TTC549 (cell line): ENCODE measurements around the gene CLDND2.
"Not testable (repeated sequence)": the region's sequence is repeated elsewhere in the genome, so short reads cannot be mapped to it uniquely, and the experiment has no call there.

ENCODE experiments used
- FAIRE-seq: peaks from 2 replicates; lab custom pipeline; 2012; peaks lifted over from hg19 to GRCh38; lab: Jason Lieb, UNC

CLDND2 gene, protein sequence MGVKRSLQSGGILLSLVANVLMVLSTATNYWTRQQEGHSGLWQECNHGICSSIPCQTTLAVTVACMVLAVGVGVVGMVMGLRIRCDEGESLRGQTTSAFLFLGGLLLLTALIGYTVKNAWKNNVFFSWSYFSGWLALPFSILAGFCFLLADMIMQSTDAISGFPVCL

DNA sequence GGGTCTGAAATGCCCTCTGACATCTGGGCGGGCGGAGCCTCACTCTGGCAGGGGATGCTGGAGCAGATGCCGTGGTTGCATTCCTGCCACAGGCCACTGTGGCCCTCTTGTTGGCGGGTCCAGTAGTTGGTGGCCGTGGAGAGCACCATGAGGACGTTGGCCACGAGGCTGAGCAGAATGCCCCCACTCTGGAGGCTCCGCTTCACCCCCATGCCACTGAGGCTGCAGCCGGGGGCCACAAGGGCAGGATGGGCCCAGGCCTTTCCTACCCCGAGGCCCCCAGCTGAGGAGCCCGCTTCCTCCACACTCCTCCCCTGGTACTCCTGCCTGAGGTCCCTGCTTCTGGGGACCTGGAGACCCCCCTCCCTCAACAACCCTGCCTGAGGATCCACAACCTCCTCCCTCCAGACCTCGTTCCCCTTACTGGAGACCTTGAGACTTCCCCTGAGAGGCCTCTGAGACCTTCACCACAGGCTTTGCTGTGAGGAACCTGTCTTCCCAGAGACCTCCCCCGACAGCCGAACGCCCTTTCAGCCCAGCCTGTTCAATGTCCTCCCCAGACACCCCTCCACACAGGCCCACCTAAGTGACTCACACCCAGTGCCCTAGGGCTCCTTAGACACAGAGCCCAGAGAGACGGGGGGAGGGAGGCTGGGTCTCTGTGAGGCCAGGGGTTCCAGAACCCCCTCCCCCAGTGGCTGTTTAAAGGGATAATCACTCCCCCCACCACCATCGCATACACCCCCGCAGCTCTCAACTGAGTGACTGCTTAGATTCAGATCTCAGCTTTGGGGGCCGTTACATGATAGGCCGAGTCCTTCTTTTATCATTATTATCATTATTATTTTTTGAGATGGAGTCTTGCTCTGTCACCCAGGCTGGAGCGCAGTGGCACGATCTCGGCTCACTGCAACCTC, at the start of gene CLDND2:
TSS of gene CLDND2 (minus strand) at position 638 of the 917 bp plus-strand sequence. CDS start at position 212, 426 bp downstream.
- no peak for FAIRE-seq

DNA sequence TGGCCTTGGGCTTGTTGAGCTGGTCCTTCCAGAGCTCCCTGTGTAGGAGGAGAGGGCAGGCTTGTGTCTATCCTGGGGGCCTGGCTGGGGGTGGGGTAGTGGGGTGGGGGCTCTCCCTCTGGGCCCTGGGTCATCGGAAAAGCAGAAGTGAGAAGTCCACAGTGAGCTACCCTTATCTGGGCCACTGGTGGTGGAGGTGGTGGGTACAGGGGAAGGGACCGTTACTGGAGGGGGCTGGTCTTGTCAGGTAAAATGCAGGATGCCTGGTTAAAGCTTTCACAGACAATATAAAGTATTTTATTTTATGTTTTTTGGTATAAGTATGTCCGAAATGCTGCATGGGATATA, 49.0 kb upstream of the CLDND2 start:
- no peak for FAIRE-seq

DNA sequence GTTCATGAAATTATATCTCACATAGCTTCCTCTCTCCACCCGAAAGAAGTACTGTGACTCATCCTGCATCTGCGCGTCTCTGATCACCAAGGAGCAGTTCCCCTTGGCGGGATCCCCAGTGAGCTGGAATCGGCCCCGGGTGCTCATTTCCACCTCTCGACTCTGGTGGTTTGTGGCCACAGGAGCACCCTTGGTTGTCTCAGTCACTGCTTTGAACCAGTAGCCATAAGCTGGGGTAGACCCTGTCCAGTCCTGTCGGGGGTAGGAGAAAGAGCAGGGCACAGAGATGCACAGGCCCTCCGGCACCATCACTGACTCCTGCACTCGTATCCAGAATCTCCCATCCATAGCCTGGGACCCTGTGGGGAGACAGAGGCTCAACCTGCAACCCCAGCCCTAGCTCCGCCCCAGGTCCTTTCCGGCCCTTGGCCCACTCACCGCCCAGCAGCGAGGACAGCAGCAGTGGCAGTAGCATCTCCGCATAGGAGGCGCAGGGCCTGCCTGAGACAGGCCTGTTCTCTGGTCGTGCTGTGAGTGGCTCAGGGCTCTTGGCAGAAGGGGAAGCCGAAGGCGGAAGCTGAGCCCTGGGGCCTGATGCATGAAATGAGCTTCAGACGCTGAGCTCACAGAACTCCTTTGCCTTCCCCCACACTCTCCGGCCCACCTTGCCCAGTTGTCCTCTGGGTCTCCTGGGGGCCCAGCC, 48.5 kb upstream of the CLDND2 start, which contains the start of gene SIGLEC10:
TSS of gene SIGLEC10 (minus strand) at position 536 of the 703 bp plus-strand sequence. CDS start at position 475, 61 bp downstream.
- no peak for FAIRE-seq

DNA sequence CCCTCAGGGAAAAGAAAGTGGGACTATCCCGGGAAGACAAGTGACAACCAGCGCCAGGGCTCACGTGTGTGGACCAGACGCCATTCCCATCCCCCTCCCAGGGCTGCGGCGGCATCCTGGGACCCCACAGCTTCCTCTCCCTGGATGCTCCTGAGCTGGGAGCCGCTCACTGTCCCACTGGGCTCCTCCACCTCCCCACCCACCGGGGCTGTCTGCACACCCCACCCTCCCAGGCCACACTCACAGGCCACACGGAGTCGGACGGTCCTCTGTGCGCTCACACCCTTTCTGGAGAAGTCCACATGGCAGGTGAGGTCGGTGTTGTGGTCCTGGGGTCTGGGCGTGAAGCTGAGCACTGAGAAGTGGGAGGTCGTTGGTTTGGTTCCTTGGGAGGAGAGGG, 47.6 kb upstream of the CLDND2 start:
- not testable (repeated sequence) for FAIRE-seq

DNA sequence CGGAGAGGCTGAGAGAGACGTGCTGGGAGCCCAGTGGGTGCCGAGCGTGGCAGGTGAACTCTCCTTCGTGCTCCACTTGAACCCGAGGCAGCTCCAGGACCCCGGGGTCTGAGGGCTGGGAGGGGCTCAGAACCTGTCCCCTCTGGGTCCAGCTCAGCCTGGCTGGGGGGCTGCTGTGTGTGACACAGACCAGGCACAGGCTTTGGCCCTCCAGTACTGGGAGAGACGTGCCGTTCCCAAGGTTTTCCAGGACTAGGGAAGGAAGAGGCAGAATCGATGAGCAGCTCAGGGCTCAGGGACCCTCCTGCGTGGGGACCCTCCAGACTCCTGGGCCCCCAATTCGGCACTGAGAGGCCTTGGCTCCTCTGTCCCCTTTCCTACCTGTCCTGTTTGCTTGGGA, 46.4 kb upstream of the CLDND2 start:
- no peak for FAIRE-seq

DNA sequence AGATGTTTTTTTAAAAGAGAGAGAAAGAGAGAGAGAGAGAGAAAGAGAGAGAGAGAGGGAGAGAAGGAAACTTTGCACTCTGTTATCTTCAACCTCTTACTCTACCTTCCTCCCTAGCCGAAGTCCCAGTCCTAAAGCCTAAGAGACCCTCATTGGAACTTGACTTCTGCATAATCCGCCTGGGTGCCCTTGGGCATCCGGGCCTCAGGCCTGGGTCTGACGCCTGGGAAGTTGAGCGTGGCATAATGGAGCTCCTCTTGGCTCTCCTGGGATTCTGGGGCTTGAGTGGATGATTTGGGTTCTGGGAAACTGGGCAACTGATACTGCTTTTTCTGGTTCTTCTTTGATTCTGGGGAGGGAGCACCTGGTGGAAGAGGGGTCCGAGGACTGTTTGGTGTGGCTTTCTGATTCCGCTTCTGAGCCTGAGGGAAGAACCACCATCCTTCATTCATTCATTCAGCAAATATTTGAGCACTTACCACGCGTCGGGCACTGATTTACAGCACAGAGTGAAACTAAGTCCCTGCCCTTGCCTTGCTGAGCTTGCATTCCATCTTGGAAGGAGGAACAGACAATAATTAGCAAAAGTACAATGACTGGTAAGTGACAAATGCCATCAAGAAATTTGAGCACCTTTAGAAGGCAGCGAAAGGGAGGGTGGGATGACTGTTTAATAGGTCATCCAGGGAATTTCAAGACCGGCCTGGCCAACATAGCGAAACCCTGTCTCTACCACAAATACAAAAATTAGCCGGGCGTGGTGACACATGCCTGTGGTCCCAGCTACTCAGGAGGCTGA, 42.3 kb upstream of the CLDND2 start:
- FAIRE-seq: no peak

DNA sequence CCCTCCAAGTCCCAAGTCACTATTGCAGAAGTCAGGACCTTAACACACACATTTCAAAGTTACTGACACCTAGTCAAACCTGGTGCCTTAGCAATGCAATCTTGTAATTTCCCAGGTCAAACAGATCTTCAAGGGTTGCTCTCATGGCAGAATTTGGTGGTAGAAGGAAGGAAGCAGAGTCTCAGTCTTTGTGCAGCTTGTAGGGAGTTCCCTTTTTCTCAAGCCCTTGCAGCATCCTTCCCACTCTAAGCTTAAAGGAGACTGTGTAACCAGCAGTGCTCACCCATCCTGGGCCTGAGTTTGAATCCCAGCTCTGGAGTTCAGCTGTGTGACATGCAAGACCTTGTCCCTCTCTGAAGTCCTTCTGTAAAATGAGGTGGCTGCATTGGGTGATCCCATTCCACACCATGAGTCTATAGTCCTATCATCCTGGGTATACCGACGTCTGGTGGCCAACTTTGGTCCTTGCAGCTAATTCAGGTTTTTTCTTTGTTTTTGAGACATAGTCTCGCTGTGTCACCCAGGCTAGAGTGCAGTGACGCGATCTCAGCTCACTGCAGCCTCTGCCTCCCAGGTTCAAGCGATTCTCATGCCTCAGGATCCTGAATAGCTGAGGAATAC, 38.8 kb upstream of the CLDND2 start:
- no peak for FAIRE-seq

DNA sequence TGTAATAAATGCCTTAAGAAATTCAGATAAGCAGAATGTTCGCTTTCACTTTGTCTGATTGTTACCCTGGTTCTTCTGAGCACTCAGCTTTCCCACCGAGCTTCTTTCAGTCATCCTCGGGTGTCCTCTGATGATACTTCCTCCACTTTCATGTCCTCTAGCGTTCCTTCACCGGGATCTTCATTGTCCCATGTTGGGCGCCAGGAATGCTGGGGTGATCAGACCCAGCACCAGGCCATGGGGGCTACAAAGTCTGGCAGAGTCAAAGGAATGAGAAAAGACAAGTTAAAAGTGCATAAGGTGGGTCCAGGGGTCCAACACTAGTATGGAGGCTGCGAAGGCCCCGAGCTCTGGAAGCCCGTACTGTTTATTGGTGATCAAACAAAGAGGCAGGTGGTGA, 33.3 kb upstream of the CLDND2 start:
- no peak for FAIRE-seq

DNA sequence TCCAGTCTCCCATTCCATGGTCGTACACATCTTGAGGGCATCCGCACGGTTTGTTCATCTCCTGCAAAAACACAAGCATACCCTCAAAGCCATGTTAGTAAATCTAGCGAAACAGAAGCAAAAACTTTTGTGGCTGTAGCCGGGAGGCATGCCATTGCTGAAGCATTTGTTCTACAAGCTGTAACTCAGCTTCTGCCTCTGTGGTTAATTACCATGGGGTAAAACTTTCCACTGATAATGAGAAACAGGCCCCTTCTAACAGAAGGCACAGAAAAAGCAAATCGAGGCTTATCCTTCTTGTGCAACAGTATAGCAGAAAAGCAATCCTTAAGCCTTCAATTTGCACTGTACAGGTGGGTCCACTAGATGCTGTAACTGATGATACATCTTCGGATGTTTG, 31.1 kb upstream of the CLDND2 start:
- FAIRE-seq: not testable (repeated sequence)

DNA sequence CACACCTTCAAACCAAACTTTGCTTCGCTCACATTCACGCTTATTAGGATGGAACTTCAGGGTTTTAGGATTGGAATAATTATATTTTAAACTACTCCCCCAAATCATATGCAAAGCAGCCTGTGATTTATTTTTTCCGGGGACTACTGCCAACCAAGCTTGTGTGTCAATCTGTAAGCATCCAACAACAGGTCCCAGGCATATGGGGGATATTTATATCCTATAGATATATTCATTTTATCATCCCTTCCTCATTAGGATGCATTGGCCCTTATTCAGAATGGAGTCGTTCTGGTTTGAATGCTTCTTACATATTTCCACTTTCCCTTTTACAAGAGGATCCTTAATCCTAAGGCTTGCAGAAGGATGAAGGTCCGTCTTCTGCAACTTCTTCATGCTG, 30.4 kb upstream of the CLDND2 start:
- FAIRE-seq: no peak

DNA sequence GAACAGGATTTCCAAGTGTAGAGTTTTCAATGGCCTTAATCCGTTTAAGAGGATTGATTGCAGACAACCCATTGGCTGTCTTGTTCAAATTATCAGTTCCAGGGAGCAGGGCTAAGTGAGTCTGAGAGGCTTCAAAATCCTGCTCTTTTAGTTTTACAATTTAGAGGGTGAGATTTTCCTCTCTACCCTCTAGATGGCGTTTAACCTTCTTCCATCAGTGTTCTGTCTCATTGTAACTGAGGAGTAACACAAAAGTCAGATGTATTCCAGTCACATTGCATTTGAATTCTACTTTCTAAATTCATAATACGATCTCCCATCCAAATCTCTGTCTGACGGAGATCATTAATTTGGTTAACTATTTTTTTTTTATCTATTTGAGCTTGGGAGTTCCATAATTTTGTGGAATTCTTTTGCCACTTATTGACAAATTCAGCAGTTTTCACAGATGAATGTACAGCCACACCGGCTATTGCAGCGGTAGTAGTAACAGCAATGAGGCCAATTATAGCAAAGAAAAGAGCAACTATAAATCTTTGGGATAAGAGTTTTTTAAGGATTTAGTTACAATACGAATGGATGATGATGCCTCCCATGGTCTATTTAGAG, 29.4 kb upstream of the CLDND2 start:
- peak; percentile 87 for FAIRE-seq

DNA sequence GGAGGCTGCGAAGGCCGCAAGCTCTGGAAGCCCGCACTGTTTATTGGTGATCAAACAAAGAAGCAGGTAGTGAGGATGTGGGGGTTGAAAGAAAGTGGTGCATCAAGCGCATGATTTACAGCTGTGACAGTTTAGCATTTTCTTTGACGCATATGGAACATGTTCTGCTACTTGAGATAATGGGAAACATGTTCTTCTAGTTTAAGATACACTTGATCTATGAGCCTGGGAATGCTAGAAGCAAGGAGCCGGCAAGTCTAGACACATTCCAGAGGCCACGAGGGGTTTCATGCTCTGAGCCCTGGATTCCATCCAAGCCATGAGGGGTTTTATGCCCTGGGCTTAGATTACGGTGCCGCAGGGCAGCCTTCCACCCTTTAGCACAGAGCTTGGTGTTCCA, 28.6 kb upstream of the CLDND2 start:
- not testable (repeated sequence) for FAIRE-seq

DNA sequence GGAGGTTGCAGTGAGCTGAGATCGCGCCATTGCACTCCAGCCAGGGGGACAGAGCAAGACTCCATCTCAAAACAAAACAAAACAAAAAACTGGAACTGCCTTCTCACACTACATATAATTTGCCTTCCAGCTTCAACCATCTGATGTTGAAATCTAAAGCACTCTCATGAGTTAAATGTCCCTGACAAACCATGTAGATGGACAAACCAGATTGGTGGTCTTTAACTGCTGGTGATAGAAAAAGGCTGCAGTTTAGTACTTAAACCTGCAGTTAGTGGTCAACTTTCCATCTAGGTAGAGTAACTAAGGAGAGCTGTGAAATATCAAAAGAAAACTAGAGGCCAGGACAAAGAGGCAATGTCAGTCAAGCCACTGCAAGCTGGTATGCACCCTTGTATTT, 27.4 kb upstream of the CLDND2 start:
- FAIRE-seq: no peak

DNA sequence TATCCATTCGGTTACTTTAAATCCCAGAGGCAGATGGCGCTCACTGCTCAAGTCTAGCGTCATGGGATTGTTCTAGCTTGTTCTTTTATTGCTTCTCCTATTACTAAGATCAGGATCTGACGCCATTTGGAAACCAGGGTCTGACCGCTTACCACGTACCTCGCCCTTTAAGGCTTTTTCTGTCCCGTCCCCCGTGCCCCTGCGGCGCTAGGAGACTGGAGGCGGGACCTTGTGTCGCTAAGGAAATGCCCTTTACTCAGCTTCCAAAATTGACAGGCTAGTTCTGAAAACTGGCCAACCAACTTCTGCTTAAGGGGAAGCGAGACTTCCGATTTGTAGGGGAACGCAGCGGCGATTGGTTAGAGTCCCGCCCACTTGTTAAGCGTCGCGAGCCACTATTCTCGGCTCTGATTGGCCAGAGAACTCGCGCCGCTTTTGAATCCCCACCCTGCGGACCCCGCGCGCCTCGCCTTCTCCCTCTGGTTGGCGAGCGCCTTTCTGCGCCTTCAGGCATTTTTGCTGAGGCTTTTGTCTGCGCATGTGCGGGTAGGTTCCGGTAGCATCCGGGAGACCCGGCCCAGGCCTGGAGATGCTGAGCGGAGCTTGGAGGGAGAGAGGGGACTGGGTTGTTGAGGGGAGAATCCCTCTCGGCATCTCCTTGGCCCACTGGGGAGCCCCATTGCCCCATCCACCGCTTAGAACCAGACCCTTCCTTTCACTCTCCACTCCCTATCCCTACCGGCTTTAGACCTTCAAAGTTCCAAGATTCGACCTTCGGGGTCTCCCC, 25.4 kb upstream of the CLDND2 start:
- peak; percentile 98 for FAIRE-seq

DNA sequence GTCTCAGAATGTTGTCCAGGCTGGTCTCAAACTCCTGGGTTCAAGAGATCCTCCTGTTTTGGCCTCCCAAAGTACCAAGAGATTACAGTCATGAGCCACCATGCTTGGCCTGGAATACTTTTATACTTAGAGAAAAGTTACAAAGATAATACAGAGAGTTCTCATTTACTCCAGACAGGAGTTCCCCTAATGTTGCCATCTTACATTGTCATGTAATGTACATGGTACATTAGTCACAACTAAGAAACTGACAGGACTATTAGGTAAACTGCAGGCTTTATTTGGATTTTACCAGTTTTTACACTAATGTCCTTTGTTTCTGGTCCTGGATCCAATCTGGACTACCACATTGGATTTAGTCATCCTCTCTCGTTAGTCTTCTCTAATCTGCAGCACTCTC, 23.9 kb upstream of the CLDND2 start:
- no peak for FAIRE-seq

DNA sequence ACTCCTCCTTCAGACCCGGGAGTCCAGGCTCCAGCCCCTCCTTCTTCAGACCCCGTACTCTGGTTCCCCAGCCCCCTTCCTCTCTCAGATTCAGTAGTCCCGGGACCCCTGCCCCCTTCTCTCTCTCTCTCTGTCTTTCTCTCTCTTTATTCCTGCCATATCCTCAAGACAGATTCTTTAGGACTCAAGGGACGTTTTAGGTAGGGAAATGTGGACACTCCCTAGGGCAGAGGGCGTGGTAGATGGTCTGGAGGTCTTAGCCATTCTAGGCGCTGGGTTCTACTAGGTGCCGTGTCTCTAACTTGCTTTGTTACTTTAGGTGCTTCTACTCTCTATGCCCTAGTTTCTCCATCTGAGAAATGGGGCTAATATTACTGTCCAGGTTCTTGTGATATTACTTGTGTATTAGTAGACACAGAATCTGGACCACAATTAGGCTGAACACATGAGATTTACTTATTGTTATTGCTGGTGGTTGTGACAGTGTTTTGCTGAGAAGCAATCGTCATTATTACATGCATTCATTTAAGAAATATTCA, 22.3 kb upstream of the CLDND2 start:
- FAIRE-seq: no peak

DNA sequence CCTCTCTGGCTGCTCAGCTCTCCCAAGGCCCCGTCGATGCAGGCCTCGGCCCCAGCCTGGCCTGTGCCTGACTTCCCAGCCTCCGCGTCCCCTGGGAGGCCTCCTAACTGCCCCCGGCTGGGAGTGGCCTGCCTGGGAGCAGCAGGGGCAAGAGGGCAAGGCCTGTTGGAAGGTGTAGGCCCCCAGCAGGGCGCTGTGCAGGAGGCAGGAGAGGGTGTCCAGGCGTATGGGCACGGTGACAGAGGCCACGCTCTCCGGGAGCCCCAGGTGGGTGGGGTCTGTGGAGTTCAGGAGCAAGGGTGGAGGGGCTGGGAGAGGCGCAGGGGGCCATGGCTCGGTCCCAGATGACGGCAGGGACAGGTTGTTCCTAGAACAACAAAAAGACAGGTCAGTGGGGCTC, 20.3 kb upstream of the CLDND2 start:
- no peak for FAIRE-seq

DNA sequence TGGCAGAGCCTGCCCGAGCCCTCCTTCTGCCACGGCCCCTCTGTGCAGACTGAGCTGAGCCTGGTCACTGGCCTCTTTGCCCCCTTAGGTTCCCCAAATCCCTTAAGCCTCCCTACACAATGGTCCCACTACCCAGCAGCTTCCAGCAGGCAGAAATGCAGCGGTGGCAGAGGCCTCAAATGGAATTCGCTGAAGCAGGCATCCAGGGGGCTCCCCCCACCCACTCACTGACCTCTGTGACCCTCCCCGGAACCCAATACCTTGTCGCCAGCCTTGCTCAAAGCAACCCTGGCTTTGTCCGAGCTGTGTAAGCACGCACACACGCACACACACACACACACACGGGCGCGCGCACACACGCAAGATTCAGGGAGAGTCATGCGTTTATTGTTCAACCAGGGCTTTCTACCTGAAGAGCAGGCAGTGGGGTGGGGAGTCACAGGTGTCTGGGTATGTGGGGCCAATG, 19.2 kb upstream of the CLDND2 start, which contains the start of gene LIM2:
TSS of gene LIM2 (minus strand) at position 51 of the 466 bp plus-strand sequence. CDS start 531 bp downstream, outside the sequence.
- FAIRE-seq: no peak

DNA sequence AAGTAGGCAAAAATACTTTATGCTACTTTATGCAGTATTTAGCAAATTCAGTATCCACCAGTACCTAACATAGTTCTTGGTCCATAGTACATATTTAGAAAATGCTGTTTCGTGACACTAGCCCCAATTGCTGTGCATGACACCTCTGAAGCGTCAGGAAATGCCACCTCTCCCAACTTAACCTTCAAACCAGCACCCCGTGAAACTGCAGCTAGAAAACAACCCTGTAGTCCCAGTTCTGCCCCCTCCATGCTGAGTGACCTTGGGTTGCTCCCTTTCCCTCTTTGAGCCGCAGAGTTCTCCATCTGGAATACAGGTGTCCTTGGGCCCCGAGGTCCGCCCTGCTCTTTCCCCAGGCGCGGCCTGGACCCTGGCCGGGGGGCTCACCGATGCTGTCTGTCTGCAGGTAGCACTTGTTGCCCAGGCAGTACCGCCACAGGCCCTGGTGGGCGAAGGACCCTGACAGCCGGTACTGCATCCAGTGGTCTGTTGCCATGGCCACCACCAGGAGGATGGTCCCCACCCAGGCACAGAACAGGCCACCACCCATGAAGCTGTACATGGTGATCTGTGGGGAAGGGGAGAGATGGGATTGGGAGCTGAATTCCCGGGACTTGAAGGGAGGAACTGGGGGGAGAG, 18.2 kb upstream of the CLDND2 start:
- no peak for FAIRE-seq
